Hepatocyte (in vitro differentiated cells): ENCODE data around the gene MRPL2. TPM values are rescaled to one million over a fixed set of nuclear protein-coding genes. Genes with fewer than 3 reads are reported as not detected.

Source experiments
- DNase-seq: peaks from one replicate; pipeline ENCODE4 v3.0.0-alpha.2; 2016; ENCODE audit warnings: low spot score
- H2AFZ ChIP-seq: fragments of 200-600 bp; sonication (generic); 2 replicates; pipeline ENCODE4 v1.6.0; 2016; ENCODE audit warnings: antibody characterized with exemption, mild to moderate bottlenecking
- H3K27ac ChIP-seq: fragments of 200-600 bp; sonication (generic); 2 replicates; pipeline ENCODE4 v1.5.1; 2016; ENCODE audit warnings: mild to moderate bottlenecking
- H3K27me3 ChIP-seq: fragments of 200-600 bp; sonication (generic); 2 replicates; pipeline ENCODE4 v1.6.1; 2016
- H3K36me3 ChIP-seq: fragments of 200-600 bp; sonication (generic); replicated peaks from 2 replicates; pipeline ENCODE4 v1.5.1; 2016; ENCODE audit warnings: low read depth; ENCODE audit not compliant: insufficient read depth
- H3K4me1 ChIP-seq: fragments of 200-600 bp; sonication (generic); 2 replicates; pipeline ENCODE4 v1.5.1; 2016; ENCODE audit warnings: mild to moderate bottlenecking, moderate library complexity; ENCODE audit not compliant: insufficient read depth
- H3K4me2 ChIP-seq: fragments of 200-600 bp; sonication (generic); 2 replicates; pipeline ENCODE4 v1.6.0; 2016
- H3K4me3 ChIP-seq: fragments of 200-600 bp; sonication (generic); 2 replicates; pipeline ENCODE4 v1.5.1; 2016; ENCODE audit warnings: mild to moderate bottlenecking
- H3K79me2 ChIP-seq: fragments of 200-600 bp; sonication (generic); 2 replicates; pipeline ENCODE4 v1.6.0; 2017; ENCODE audit warnings: mild to moderate bottlenecking
- H3K9me2 ChIP-seq: fragments of 200-600 bp; sonication (generic); replicated peaks from 2 replicates; pipeline ENCODE4 v1.6.0; 2017; ENCODE audit warnings: mild to moderate bottlenecking; ENCODE audit not compliant: insufficient read depth
- H3K9me3 ChIP-seq: fragments of 200-600 bp; sonication (generic); 2 replicates; pipeline ENCODE4 v1.5.1; 2016; ENCODE audit warnings: low read depth, mild to moderate bottlenecking
- H4K20me1 ChIP-seq: fragments of 200-600 bp; sonication (generic); 2 replicates; pipeline ENCODE4 v1.6.0; 2016; ENCODE audit warnings: mild to moderate bottlenecking; ENCODE audit not compliant: insufficient read depth, poor library complexity, severe bottlenecking
- CTCF ChIP-seq: fragments of 200-600 bp; sonication (generic); IDR thresholded peaks from 2 replicates; pipeline ENCODE4 v1.5.1; 2016; ENCODE audit warnings: antibody characterized with exemption, mild to moderate bottlenecking; ENCODE audit not compliant: poor library complexity
- EZH2 ChIP-seq: fragments of 200-600 bp; sonication (generic); IDR thresholded peaks from 2 replicates; pipeline ENCODE4 v1.6.1; 2016; ENCODE audit warnings: antibody characterized with exemption, mild to moderate bottlenecking, borderline replicate concordance
- EZH2phosphoT487 ChIP-seq: fragments of 200-600 bp; sonication (generic); IDR thresholded peaks from one replicate; pipeline ENCODE4 v1.6.1; 2018; ENCODE audit warnings: antibody characterized with exemption, mild to moderate bottlenecking, low read depth, moderate library complexity; ENCODE audit not compliant: unreplicated experiment, severe bottlenecking
- whole genome bisulfite sequencing: methylation state at CpG from one replicate; pipeline ENCODE4 v1.1.6; 2016; ENCODE audit warnings: low lambda C conversion rate; ENCODE audit errors: missing lambda C conversion rate; 5-methylcytosine and 5-hydroxymethylcytosine counted together
- polyA plus RNA-seq: library from polyadenylated mRNA; unstranded; fragments of >200 nt; fragmentation: Nextera tagmentation; extraction: Ambion mirVana; gene quantifications from 2 replicates; pipeline ENCODE4 v1.2.1, GENCODE V29; 2016
- total RNA-seq: library from RNA; depleted of rRNA; stranded (reverse); fragments of >200 nt; gene quantifications from 2 replicates; pipeline ENCODE4 v1.2.3, GENCODE V29; 2014

Gene MRPL2
- total and polyA plus RNA-seq, 2 experiments from 2014 or later = 24.7 to 68.4 TPM

GRCh38 chr6:43062818-43063217 lies 3.6 kb upstream of the MRPL2 start:
- Histone ChIP-seq H3K4me2 (no peak overlapping the region), H3K9me3 (no peaks in the 10 kb centered on the region), H3K4me3 (no peak overlapping the region), H2AFZ (no peak overlapping the region), H3K27me3 (no peaks in the 10 kb centered on the region), H3K79me2 (peaks cover 56% of the 10 kb centered on the region), H3K4me1 (peaks cover 10% of the 10 kb centered on the region), H3K9me2 (no peaks in the 10 kb centered on the region), H3K27ac (no peak overlapping the region), H3K36me3 (no peaks in the 10 kb centered on the region), H4K20me1 (no peaks in the 10 kb centered on the region)
- TF ChIP-seq EZH2 = no peak
- TF ChIP-seq CTCF = no peak
- no peak for TF ChIP-seq EZH2phosphoT487
- 98% methylated on average over 12 of the region's 12 CpGs for WGBS
- DNase-seq = no peak

- Histone ChIP-seq H3K27me3 (no peaks in the 10 kb centered on the region), H2AFZ (no peak overlapping the region), H3K9me2 (no peaks in the 10 kb centered on the region), H3K4me1 (peaks cover 10% of the 10 kb centered on the region), H3K4me2 (peak overlapping the region; percentile 89), H3K4me3 (no peak overlapping the region), H4K20me1 (no peaks in the 10 kb centered on the region), H3K79me2 (peaks cover 65% of the 10 kb centered on the region), H3K27ac (peak overlapping the region; percentile 98), H3K36me3 (no peaks in the 10 kb centered on the region), H3K9me3 (no peaks in the 10 kb centered on the region)
- no peak for DNase-seq
- WGBS = 68% methylated on average over 2 of the region's 2 CpGs
- TF ChIP-seq EZH2 (no peak), CTCF (no peak), EZH2phosphoT487 (no peak)
Measured at GRCh38 chr6:43061861-43062260, 2.6 kb upstream of the MRPL2 start.

GRCh38 chr6:43060755-43061633 lies 1.8 kb upstream of the MRPL2 start:
- no peak for DNase-seq

More at GRCh38 chr6:43060755-43061633, 1.8 kb upstream of the MRPL2 start:
- Histone ChIP-seq H3K4me3 (peak overlapping the region; percentile 57), H3K79me2 (peaks cover 65% of the 10 kb centered on the region), H3K4me1 (peaks cover 10% of the 10 kb centered on the region), H2AFZ (no peak overlapping the region), H4K20me1 (no peaks in the 10 kb centered on the region), H3K9me3 (no peaks in the 10 kb centered on the region), H3K27ac (peak overlapping the region; percentile 98), H3K9me2 (no peaks in the 10 kb centered on the region), H3K4me2 (peak overlapping the region; percentile 89), H3K27me3 (no peaks in the 10 kb centered on the region), H3K36me3 (no peaks in the 10 kb centered on the region)
- TF ChIP-seq CTCF (no peak), EZH2phosphoT487 (no peak)
- WGBS = 80% methylated on average over 12 of the region's 12 CpGs
